Uterus (tissue), 4 donors: Measurements from ENCODE around the gene CAPZA1. TPM values are rescaled to one million over a fixed set of nuclear protein-coding genes. Genes with fewer than 3 reads are reported as not detected.

ENCODE experiments used
- DNase-seq, 2 donors: peaks; one replicate each; pipeline ENCODE4 v3.0.0-alpha.2; 2019 to 2020
- H3K27ac ChIP-seq, 2 donors: fragments of 200-600 bp; sonication (generic); 1 replicate in 1 of 2; 2 replicates in 1 of 2; pipeline ENCODE4 v1.5.1; 2016 to 2018
- H3K27me3 ChIP-seq, 2 donors: fragments of 200-600 bp; sonication (generic); one replicate each; pipeline ENCODE4 v1.5.1; 2018 to 2019; ENCODE audit warnings: control low read depth in 1 of 2
- H3K36me3 ChIP-seq, 2 donors: fragments of 200-600 bp; sonication (generic); one replicate each; pipeline ENCODE4 v1.5.1; 2019; ENCODE audit warnings: control low read depth in 1 of 2
- H3K4me1 ChIP-seq, 2 donors: fragments of 200-600 bp; sonication (generic); one replicate each; pipeline ENCODE4 v1.5.1; 2018 to 2019; ENCODE audit warnings: control low read depth in 1 of 2
- H3K4me3 ChIP-seq, 2 donors: fragments of 200-600 bp; sonication (generic); 1 replicate in 1 of 2; 2 replicates in 1 of 2; pipeline ENCODE4 v1.5.1; 2018 to 2019; ENCODE audit warnings: mild to moderate bottlenecking in 1 of 2
- H3K9me3 ChIP-seq, 2 donors: fragments of 200-600 bp; sonication (generic); one replicate each; pipeline ENCODE4 v1.5.1; 2019; ENCODE audit warnings: control low read depth in 1 of 2
- CTCF ChIP-seq, 4 experiments: fragments of 200-600 bp in 2 of 4; fragments of 450-650 bp in 2 of 4; sonication (generic) in 2 of 4; IDR thresholded peaks; one replicate each; pipeline ENCODE4 v1.5.1; 2016 to 2019; ENCODE audit warnings: antibody characterized with exemption in 4 of 4, mild to moderate bottlenecking in 2 of 4, moderate library complexity in 1 of 4
- POLR2A ChIP-seq, 2 donors: fragments of 450-650 bp; IDR thresholded peaks; one replicate each; pipeline ENCODE4 v1.6.1; 2016; ENCODE audit warnings: antibody characterized with exemption in 2 of 2, mild to moderate bottlenecking in 1 of 2, moderate library complexity in 1 of 2
- intact Hi-C: fragments of 100-400 bp; cut with DNase I; formaldehyde crosslinking; loops from one replicate; pipeline ENCODE4 v1.15.1; 2023; ENCODE audit warnings: low total_unique reads
- total RNA-seq, 4 donors: library from RNA; depleted of rRNA in 3 of 4; stranded (reverse); fragments of >200 nt in 3 of 4; gene quantifications; one replicate each; pipeline versions ENCODE4 v1.1.0 to v1.2.4, GENCODE V29; 2014 to 2023
- donor health status: DM: yes; HTN: yes; CAD: no.

The CAPZA1 gene
- total RNA-seq, 4 donors from 2014 or later, result 60.6 to 503 (median 151) TPM

DNA sequence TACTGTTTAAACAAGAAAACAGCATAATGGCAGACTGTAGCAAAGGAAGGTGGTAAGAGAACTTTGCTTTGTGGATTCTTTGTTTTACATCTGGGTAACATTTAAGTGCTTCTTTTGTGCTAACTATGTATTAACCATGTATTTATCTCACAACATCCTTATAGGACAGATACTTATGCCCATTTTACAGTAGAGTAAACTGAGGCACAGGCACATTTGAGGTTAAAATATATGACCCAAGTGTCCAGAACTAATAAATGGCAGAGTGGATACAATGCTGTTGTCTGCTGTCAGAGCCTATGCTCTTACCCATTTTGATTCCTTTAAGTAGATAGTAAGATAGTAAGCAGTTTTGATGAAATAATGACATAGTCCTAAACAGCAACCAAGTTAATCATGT is 7.3 kb downstream of the CAPZA1 start:
- no peaks in the 10 kb centered on the region for H3K27me3 ChIP-seq
- intact Hi-C loops, result no loop called here
- H3K9me3 ChIP-seq, result no peaks in the 10 kb centered on the region
- TF ChIP-seq POLR2A (IDR thresholded peaks at IDR 0.05) (no peak), CTCF (IDR thresholded peaks at IDR 0.05) (no peak)
- DNase-seq, result no peak
- H3K27ac ChIP-seq, result no peak overlapping the region
- no peaks in the 10 kb centered on the region for H3K4me1 ChIP-seq
- no peak overlapping the region for H3K4me3 ChIP-seq
- no peaks in the 10 kb centered on the region for H3K36me3 ChIP-seq

GRCh38 chr1:112628516-112628915 is 8.9 kb downstream of the CAPZA1 start:
- no peaks in the 10 kb centered on the region for H3K4me1 ChIP-seq
- no peak for TF ChIP-seq CTCF (IDR thresholded peaks at IDR 0.05)
- TF ChIP-seq POLR2A (IDR thresholded peaks at IDR 0.05), result no peak
- H3K27me3 ChIP-seq, result no peaks in the 10 kb centered on the region
- no peak for DNase-seq
- no peak overlapping the region for H3K4me3 ChIP-seq
- no peak overlapping the region for H3K27ac ChIP-seq
- intact Hi-C loops, result no loop called here
- no peaks in the 10 kb centered on the region for H3K36me3 ChIP-seq
- H3K9me3 ChIP-seq, result no peaks in the 10 kb centered on the region

GRCh38 chr1:112629256-112629655 is 9.6 kb downstream of the CAPZA1 start:
- Histone ChIP-seq H3K4me1 (no peaks in the 10 kb centered on the region), H3K9me3 (no peaks in the 10 kb centered on the region), H3K27me3 (no peaks in the 10 kb centered on the region), H3K27ac (no peak overlapping the region), H3K4me3 (no peak overlapping the region), H3K36me3 (no peaks in the 10 kb centered on the region)
- no peak for DNase-seq
- intact Hi-C loops, result no loop called here
- TF ChIP-seq CTCF (IDR thresholded peaks at IDR 0.05) (no peak), POLR2A (IDR thresholded peaks at IDR 0.05) (no peak)

- H3K27me3 ChIP-seq, result no peaks in the 10 kb centered on the region
- TF ChIP-seq CTCF (IDR thresholded peaks at IDR 0.05) (no peak), POLR2A (IDR thresholded peaks at IDR 0.05) (no peak)
- H3K4me1 ChIP-seq, result no peaks in the 10 kb centered on the region
- no peak overlapping the region for H3K4me3 ChIP-seq
- intact Hi-C loops, result no loop called here
- DNase-seq, result no peak
- no peaks in the 10 kb centered on the region for H3K36me3 ChIP-seq
- no peak overlapping the region for H3K27ac ChIP-seq
- no peaks in the 10 kb centered on the region for H3K9me3 ChIP-seq
Measured at GRCh38 chr1:112633628-112634027, 14.0 kb downstream of the CAPZA1 start.

DNA sequence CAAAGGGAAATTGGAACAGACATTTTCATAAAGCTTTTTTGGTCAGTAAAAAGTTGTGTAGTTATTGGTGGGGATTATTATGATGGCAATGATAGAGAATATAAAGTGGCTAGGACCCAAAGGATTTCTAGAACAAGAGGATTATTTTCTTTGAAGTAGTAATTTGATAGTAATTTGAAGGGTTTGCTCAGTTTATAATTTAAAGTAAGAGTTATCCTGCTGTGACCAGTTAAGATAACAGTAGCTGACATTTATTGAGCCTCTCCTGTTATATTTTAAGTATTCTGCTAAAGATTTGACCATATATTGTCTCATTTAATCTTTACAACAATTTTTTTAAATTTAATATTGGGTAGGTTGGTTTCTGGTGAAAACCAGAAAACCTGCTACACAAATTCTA is 14.7 kb downstream of the CAPZA1 start:
- H3K4me1 ChIP-seq, result no peaks in the 10 kb centered on the region
- H3K27ac ChIP-seq, result no peak overlapping the region
- H3K36me3 ChIP-seq, result no peaks in the 10 kb centered on the region
- TF ChIP-seq CTCF (IDR thresholded peaks at IDR 0.05) (no peak), POLR2A (IDR thresholded peaks at IDR 0.05) (no peak)
- no peaks in the 10 kb centered on the region for H3K27me3 ChIP-seq
- no peak overlapping the region for H3K4me3 ChIP-seq
- DNase-seq, result no peak
- intact Hi-C loops, result no loop called here
- no peaks in the 10 kb centered on the region for H3K9me3 ChIP-seq
